Stimulated activated CD8-positive, alpha-beta memory T cell treated with anti-CD3 and anti-CD28 coated beads, Interleukin-12 subunit alpha, Interleukin-12 subunit beta, amount 100 ng/mL, for 24 hours (primary cell): Measurements from ENCODE around the gene GNG2.

Experiments
- DNase-seq: peaks from one replicate; pipeline ENCODE4 v3.0.0-alpha.2; 2020; ENCODE audit errors: extremely low read depth

Gene GNG2

DNA sequence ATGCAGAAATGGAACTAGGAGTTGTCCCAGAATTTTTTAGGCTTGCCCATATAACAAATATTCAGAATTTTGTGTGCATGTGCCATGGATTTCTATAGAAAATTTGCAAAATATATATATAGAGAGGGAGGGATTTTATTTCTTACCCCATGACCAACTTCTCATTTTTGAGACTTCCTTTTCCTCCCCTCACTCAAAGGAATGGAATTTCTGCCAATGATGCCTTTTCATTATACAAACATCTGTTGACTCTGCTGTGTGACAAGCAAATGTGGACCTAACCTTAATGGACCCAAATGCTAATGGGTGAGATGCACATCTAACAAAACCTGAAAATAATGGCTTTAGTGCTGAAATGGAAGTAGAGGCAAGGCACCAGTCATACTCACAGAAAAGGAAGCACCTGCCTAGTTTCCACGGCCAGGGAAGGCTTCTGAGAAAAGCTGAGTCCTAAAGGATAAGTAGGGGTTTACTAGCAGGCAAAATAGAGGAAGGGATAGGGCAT, 3.6 kb upstream of the GNG2 start:
- no peak for DNase-seq

DNA sequence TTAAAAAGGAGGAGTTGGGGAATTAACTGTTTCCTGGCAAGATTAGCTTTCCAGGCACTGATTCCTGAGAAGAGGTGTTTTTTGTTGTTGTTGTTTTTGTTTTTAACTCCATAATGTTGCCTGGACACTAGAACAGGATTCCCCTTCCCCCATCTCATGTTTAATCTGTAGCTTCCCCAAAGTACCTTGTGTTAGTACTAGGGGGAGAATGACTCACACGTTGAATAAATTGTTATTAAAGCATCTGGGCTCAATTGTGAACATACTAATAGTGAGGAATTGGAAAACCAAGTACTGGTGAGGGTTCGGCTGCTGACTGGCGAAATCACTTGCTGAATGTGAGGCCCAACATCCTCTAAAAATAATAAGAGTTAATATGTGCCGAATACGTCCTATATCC, 1.3 kb upstream of the GNG2 start:
- no peak for DNase-seq

DNA sequence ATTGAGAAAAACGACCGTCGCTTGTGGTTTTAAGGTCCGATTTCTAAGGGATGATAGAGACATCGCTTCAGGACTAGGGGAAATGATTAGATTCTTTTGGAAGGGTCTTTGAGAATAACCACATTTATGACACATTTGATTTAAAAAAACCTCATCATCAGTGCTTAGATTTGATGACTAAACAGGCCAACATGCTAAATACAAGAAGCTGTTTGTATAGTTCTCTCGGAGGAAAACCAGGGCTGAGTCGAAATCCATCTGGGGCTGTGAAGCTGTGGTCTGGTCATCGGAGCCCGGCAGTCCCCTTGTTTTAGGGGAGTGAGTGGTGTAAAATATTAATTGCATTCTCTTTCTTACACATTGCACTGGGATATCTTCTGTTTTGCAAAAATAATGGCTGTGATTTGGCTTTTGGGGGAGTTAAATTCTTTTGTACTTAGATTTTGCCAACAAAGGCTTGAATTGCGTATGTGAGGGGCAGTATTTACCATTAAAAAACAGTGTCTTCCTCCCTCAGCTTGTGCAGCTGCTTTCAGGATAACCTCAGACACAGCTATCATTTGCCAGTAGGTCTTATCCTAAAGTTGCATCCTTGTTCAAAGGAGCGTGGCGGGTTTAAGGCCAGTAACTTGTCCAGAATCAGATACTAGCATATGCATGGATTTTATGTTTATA, 550 bp downstream of the GNG2 start:
- DNase-seq: no peak

DNA sequence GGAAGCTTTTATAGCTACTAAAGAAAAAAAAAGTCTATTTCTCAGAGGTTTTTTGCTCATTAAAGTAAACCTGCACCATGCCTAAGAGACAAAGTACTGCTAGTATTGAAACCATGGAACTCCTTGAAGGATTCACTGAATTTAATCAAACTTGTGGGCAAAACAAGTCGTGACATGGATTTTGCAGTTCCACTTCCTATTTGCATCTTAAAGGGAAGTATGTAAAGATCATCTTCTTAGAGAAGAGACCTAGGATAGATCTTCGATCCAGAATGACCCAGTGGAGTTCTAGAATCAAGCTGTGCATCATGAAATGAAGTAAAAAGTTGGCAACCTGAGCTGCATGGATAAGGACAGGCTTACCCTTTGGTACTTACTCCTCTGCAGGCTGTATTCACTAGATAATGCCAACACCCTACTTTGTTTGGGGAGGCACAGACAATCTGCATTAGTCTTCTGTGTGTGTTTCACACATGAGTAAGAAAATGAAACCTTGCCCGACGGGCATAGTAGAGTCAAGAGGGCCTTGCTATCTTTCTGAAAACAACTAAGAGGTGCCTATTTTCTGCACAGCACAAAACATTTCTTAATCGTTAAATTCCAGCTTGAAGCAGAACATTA, 1.9 kb downstream of the GNG2 start:
- DNase-seq: no peak

DNA sequence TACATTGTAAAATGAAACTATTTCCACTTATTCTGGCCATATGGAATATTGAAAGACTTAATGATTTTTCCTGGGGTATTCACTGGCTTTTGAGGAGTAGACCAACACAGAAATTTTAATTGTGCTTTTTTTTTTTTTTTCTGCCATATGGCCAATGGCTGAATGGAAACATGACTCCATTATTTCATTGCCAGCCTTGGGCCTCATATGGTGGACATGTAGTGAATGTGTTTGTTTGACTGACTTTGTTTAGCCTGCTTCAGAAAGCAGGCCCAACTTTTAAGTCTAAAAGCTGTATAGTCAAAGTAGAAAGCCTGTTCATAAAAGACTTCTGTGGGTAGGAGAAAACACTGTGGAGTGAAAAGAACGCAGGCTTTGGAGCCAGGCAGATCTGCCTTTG, 2.4 kb downstream of the GNG2 start:
- no peak for DNase-seq

DNA sequence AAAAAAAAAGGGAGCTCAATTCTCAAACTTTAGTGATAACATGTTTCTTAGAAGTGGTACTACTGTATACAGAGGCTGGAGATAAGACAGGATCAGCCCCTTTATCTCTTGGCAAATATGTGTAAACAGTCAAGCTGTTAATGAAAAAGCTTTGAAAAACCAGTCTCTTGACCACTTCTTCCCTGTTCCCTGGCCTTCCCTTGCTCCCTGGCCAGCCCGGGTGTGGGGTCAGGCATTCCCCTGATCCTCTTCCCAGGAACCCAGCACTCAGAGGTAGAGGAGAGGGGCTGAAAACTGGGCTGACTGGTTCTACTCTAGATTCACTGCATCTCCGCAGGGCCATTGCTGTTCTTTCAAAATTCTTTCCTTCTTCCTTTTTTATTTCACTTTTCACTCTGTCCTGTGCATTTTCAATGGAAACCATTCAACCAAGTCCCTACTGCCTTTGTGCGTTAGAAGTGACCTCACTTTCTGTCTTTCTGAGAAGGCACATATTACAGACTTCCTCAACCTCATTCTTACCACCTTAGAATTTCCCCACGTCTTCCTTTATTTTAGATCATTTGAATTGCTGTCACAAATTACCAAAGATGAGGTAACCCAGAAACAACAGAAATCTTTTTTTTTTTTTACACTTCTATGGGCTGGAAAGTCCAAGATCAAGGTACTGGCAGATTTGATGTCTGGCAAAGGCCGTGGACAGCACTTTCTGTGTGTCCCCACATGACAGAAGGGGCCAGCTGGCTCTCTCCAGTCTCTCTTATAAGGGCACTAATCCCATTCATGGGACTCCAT, 5.7 kb downstream of the GNG2 start:
- DNase-seq: no peak

DNA sequence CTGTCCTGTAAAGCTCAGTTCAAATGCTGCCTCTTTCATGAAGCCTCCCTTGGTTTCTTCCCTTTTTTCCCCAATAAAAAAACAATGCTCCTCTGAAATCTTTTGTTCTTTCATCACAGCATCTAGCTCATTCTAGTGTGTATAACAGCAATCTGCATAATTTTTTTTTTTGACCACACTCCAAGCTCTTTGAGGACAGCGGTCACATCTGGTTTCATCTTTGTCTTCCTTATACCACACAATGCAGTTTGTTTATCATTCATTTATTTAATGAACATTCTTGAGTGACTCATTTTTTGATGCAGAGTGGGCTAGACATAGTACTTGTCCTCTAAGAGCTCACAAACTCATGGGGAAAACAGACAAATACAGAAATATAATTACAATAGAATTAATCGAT, 7.3 kb downstream of the GNG2 start:
- DNase-seq: no peak

DNA sequence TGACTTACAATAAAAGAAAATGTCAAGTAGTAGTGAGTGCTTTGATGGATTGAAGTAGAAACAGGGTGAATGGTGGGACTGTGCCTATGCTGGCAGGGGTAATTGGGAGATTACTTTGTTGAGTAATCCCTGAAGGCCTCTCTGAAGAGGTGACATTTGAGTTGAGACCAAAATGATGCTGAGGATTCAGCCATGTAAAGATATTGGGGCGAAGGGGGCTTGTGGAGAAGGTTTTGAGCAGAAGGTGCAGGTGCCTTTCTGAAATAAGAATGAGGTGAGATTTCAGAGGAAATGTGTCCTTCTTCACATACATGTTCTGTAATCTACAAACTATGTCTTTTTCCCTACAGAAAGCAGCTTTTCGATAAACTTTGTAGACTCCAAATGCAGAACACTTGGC, 8.0 kb downstream of the GNG2 start:
- no peak for DNase-seq

DNA sequence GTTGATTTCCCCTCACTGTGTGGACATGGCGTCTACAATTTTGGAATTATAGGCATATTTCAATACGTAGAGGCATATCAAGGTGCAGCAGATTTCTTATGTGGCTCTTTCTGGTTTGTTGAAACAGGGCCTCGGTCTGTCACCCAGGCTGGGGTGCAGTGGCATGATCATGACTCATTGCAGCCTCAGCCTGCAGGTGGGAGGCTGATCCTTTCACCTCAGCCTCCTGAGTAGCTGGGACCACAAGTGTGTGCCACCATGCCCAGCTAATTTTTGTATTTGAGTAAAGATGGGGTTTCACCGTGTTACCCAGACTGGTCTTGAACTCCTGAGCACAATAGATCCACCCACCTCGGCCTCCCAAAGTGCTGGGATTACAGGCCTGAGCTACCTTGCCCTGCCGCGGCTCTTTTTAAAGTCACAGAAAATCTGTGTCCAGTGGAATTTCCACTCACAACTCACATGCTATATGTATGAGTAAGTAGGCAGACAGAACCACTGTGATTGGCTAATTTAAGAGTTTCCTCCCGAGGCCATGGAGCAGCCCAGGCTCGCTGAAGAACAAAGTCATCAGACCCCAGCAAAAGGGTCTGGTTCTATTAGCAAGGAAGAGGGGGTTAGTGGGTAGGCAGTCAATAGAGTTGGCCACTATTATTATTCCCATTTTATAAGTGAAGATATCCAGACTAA, 9.1 kb downstream of the GNG2 start:
- DNase-seq: no peak

DNA sequence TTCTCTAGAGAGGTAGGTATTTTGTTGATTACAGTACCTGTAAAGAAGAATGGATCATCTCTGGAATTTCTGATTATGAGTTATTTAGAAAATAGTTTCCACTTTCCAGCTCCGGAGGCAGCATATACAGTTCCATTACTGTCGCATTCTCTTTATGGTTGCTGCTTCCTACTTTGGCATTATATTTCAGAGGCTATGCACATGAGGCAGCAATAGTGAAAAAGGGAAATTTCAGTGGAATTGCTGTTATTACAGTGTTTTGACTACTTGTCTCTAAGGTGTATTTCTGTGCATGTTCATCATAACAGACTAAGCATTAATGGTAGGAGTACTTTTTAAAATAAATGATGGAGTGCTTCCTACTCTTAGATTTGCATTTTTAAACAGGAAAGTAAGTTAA, 10.2 kb downstream of the GNG2 start:
- no peak for DNase-seq

DNA sequence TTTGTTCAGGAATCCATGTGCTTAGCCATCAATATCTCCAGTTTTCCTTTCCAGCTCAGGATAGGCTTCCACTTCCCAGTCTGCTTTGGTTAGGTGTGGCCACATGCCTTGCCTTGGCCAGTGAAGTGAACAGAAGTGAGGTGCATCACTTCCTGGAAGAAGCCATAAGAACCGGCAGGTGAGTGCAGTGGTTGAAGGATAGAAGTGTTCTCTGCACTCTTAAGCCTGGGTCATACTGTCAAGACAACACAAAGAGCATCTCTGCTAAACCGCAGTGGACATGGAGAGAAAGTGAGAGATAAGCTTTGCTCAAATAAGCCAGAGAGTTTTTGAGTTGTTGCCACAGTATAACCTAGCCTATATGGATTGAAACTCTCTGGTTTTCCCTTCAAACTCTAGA, 11.4 kb downstream of the GNG2 start:
- no peak for DNase-seq

DNA sequence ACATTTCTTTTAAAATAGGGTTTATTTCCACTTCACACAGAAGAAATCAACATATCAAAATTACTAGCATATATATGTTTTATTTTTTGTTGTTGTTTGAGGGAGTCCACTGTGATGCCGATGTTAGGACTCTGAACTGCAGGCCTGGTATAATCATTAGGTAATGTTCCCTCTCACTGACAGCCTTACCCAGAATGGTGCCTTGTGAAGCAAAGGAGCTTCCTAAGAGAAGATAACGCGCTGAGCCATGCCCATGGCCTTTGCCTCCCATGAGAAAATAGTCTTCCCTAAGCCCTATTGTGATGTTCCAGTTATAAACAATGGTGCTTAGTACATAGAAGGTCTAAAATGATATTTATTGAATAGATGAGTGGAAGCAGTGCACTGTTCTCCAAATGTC, 12.0 kb downstream of the GNG2 start:
- no peak for DNase-seq

DNA sequence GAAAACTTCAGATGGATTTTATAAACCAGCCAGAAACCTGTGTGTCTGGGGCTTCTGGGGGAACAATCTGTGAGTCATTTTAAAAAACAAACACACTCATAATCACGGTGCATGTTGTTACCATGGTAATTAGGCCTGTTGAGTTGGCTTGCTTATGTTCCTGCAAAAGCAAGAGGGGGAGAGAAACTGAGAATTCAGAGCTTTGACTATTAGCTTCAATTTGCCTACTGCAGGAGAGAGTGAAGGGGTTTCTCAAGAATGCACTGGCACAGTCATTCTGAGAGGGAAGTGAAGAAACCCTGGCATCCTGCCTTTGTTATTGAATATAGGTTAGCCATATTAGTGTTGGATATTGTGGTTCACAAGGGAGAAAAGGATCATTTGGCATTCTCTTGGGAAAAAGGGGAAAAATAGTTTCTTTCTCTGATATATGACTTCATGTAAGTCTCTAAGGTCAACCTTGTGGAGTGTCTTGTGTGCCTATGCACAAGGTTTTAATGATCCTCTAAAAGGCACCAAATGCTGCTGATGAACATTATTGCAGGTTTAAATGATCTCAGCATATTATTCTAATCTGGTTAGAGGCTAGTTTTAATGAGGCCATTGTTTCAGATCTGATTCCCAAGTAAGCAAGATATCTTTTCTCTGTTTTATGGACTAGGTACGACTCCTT, 12.9 kb downstream of the GNG2 start:
- DNase-seq: no peak

DNA sequence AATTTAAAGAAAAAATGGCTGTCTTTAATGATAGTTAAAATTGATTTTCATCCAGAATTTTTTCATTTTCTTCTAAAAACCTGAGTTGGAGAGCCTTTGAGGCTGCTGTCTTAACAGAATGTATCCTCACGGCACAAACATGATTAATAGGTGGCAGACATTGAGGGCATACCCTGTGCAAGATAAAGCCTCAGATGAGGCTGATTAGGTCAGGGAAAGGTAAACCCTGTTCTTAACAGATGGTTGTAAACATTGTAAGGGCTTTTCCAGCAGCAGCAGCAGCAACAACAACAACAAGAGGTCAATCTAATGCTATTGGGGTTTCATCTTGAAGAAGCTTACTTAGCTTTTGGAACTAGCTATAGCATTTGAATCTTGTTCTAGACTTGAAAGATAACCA, 17.4 kb downstream of the GNG2 start:
- DNase-seq: no peak

DNA sequence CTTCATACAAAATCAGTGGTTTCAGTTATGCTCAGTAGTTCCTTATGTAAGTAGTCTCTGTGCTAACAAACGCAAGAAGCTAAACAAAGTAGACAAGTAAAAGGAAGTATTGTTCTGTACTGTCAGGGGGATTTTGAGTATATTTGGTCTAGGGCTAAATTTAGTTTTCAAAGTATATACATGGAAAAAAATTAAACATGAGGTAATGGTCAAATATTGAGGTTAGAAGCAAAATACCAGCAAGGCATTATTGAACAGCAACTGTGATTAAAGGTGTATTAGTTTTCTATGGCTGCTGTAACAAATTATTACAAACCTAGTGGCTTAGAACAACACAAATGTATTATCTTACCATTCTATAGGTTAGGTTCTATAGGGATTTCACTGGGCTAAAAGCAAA, 18.8 kb downstream of the GNG2 start:
- DNase-seq: no peak

DNA sequence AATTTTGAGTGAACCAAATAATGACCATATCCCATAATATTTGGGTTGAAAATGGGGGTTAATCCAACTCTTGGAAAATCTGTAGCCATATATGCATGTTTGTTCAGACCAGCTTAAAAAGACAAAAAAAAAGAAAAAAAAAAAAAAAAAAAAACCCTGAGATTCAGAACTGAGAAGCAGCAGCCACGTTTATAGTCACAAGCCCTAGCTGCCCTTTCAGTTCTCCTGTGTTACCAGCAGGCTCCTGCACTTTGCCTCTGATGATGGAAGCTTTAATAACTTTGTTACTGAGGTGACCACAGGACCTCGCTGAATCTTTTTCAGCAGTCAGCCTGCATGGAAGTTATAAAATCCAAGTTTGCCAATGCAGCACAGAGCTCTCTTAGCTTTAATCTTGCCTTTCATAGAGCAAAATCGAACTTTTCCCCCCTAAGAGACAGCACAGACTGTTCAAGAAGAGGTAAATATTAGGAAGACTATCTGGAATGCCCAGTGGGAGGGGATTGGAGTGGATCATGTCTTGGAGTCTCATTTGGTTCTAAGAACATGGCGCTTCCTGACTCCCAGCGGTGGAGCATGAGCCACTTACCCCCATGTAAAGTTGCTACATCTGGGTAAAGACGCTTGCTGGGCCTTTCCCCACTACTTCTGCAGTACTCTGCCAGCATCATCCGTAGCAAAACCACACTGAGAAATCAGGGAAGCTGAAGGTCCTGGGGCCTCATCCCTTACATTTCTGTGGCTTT, 20.6 kb downstream of the GNG2 start:
- no peak for DNase-seq

DNA sequence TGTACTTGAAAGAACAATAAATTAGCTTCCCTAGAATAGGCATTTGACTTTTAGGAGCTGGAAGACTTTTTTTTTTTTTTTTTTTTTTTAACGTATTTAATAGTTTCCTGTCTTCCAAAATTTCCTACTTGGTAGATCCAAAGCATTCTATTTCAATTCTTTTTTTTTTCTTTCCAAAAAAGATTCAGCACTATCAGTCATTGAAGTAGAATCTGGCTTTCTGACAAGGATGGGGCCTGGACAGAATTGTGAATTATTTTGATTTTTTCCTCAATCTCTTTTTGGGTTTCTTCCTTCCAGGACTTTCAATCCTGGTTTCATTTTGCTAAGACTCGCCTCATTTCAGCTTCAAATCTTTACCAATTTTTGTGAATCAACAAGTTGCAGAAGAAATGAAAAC, 21.2 kb downstream of the GNG2 start:
- DNase-seq: no peak

DNA sequence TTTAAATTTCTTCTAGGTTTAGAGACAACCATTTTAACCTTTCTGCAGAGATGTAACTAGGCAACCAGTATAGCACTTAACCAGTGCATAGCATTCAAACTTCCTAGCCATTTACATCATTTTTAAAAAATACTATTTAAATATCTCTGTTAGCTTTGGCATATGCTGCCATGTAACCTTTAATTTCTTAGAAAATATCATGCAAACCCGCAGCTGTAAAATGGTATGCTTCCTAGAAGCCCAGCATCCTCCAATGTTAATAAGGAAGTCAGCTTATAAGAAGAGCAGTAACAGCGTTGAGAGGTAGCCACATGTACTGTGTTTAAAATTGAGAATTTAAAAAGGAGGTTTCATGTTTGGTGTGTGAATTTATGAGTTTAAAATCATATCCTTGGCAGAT, 22.8 kb downstream of the GNG2 start:
- no peak for DNase-seq

DNA sequence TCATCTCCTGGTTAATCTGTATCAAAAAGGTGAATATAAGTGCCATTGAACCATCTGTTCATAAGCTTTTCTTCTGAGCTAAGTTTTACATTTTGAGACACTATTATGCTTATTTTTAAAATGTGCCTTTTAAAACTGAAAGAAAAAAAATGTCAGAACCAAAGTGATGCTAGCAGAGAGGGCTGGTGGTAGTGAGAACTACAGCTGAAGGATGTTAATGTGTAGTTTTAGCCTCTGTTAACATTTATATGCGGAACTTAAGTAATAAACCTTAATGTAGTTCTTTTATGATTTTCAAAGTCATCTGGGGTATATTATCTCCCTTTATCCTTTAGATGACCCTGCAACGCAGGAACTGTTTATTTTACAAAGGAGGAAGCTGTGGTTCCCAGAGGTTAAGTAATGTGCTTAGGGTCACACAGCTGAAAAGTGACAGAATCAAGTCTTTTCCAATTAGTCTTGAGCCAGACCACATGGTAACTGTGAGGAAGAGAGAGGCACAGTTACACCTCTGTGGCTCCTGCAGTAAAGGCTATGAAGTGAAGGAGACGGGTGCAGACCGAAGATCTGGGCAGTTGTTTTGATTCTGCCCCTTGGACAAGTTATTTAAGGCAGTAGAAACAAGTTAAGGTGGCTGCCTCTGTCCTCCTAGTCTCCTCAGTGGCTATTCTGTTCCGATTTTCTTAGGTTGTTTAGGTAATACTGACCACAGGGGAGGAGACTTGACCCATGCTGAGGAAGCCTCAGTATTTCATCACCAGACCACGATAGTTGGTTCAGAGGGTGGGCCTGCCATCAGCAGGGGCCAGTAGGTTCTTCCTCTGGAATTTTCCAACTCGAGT, 23.9 kb downstream of the GNG2 start:
- DNase-seq: no peak

DNA sequence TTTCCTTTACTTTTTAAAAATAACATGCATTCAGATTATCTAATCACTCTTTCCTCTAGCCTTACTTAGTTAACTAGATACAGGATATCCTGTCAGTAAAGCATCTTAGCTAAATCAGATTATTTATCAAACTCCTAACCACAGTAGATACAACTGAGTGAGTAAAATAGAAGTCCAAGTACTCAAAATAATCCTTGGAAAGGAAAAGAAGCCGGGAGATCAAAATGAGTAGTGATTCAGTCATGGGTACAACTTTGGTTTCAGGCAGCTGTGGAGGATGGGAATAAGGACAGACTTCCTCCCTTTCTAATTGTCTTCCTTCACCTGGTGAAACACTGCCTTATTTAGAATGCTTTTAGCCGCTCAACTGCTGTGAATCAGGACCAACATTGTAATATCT, 29.4 kb downstream of the GNG2 start:
- no peak for DNase-seq
